ENCODE measurements around the gene ASGR1.

- TF ChIP-seq ZSCAN16 (tag by site-specific recombination; IDR thresholded peaks at IDR 0.05) (no peak), REST (tag by site-specific recombination; IDR thresholded peaks at IDR 0.05) (no peak), ZBTB1 (tag by site-specific recombination; IDR thresholded peaks at IDR 0.05) (no peak), YY1 (tag by site-specific recombination; IDR thresholded peaks at IDR 0.05) (no peak), ZNF76 (tag by site-specific recombination; IDR thresholded peaks at IDR 0.05; ENCODE audit: borderline replicate concordance, low read depth) (no peak)
- TF ChIP-seq, protein P1, sequence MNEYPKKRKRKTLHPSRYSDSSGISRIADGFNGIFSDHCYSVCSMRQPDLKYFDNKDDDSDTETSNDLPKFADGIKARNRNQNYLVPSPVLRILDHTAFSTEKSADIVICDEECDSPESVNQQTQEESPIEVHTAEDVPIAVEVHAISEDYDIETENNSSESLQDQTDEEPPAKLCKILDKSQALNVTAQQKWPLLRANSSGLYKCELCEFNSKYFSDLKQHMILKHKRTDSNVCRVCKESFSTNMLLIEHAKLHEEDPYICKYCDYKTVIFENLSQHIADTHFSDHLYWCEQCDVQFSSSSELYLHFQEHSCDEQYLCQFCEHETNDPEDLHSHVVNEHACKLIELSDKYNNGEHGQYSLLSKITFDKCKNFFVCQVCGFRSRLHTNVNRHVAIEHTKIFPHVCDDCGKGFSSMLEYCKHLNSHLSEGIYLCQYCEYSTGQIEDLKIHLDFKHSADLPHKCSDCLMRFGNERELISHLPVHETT (tag by site-specific recombination; IDR thresholded peaks at IDR 0.05), result no peak
Observed at GRCh38 chr17:7139400-7139799, 39.8 kb downstream of the ASGR1 start.

All from HEK293 (cell line).